ENCODE measurements around the gene CEP112. TPM values are rescaled to one million over a fixed set of nuclear protein-coding genes. Genes with fewer than 3 reads are reported as not detected.

The CEP112 gene
- total and polyA plus RNA-seq, 2 experiments from 2014 or later = 4.0 to 4.3 TPM

DNA sequence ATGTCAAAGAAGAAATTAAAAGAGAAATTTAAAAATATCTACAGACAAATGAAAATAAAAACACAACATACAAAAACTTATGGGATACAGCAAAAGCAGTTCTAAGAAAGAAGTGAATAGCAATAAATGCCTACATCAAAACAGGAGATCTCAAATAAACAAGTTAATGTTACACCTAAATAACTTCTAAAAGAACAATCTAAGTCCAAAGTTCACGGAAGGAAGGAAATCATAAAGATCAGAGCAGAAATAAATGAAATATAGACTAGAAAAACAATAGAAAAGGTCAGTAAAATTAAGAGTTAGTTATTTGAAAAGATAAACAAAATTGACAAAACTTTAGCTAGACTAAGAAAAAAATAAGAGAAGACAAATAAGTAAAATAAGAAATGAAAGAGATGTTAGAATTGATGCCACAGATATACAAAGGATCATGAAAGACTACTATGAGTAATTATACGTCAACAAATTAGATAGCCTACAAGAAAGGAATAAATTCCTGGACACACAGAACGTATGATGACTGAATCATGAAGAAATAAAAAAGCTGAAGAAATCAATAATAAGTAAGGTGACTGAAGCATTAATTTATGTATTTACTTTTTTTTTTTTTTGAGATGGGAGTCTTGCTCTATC is 100.4 kb downstream of the CEP112 start:
- Histone ChIP-seq H3F3A (replicated peaks; ENCODE audit: low read depth) (no peaks in the 10 kb centered on the region), H3K27ac (ENCODE audit: low read depth) (no peak overlapping the region), H3K79me2 (replicated peaks; ENCODE audit: insufficient read depth) (no peaks in the 10 kb centered on the region), H3K4me1 (ENCODE audit: insufficient read depth) (no peaks in the 10 kb centered on the region), H2AFZ (no peak overlapping the region), H4K20me1 (replicated peaks; ENCODE audit: insufficient read depth) (no peaks in the 10 kb centered on the region), H3K9me2 (ENCODE audit: insufficient read depth) (no peaks in the 10 kb centered on the region), H3K36me3 (ENCODE audit: insufficient read depth) (no peaks in the 10 kb centered on the region), H3K4me3 (no peak overlapping the region), H3K4me2 (no peak overlapping the region), H3K27me3 (ENCODE audit: insufficient read depth) (no peaks in the 10 kb centered on the region)
- TF ChIP-seq CTCF (conservative IDR thresholded peaks at IDR 0.05; ENCODE audit: low read depth in 2 of 2) (no peak), JUNB (IDR thresholded peaks at IDR 0.05; ENCODE audit: unreplicated experiment) (no peak), EZH2 (IDR thresholded peaks at IDR 0.05; ENCODE audit: low read depth, unreplicated experiment) (no peak), NANOG (IDR thresholded peaks at IDR 0.05; ENCODE audit: borderline replicate concordance) (no peak), ZNF114 (CRISPR knock-in tag; IDR thresholded peaks at IDR 0.05) (no peak), POLR2AphosphoS5 (IDR thresholded peaks at IDR 0.05; ENCODE audit: low read depth) (no peak), EZH2phosphoT487 (IDR thresholded peaks at IDR 0.05; ENCODE audit: unreplicated experiment) (no peak), ZNF462 (CRISPR knock-in tag; IDR thresholded peaks at IDR 0.05) (no peak), ETS1 (IDR thresholded peaks at IDR 0.05) (no peak), STAT1 (IDR thresholded peaks at IDR 0.05; ENCODE audit: unreplicated experiment) (no peak), CREB1 (CRISPR knock-in tag; IDR thresholded peaks at IDR 0.05; ENCODE audit: low read depth) (no peak), ZNF331 (CRISPR knock-in tag; IDR thresholded peaks at IDR 0.05; ENCODE audit: low read depth) (no peak)
- TF ChIP-seq, protein P1, sequence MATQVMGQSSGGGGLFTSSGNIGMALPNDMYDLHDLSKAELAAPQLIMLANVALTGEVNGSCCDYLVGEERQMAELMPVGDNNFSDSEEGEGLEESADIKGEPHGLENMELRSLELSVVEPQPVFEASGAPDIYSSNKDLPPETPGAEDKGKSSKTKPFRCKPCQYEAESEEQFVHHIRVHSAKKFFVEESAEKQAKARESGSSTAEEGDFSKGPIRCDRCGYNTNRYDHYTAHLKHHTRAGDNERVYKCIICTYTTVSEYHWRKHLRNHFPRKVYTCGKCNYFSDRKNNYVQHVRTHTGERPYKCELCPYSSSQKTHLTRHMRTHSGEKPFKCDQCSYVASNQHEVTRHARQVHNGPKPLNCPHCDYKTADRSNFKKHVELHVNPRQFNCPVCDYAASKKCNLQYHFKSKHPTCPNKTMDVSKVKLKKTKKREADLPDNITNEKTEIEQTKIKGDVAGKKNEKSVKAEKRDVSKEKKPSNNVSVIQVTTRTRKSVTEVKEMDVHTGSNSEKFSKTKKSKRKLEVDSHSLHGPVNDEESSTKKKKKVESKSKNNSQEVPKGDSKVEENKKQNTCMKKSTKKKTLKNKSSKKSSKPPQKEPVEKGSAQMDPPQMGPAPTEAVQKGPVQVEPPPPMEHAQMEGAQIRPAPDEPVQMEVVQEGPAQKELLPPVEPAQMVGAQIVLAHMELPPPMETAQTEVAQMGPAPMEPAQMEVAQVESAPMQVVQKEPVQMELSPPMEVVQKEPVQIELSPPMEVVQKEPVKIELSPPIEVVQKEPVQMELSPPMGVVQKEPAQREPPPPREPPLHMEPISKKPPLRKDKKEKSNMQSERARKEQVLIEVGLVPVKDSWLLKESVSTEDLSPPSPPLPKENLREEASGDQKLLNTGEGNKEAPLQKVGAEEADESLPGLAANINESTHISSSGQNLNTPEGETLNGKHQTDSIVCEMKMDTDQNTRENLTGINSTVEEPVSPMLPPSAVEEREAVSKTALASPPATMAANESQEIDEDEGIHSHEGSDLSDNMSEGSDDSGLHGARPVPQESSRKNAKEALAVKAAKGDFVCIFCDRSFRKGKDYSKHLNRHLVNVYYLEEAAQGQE (IDR thresholded peaks at IDR 0.05; ENCODE audit: unreplicated experiment) = no peak
- Mint-ChIP-seq H3K4me3 (no peak overlapping the region), H3K9me3 (peaks cover 19% of the 10 kb centered on the region), H3K27me3 (ENCODE audit: insufficient read depth, low read depth, poor library complexity) (peaks cover 2% of the 10 kb centered on the region), H3K4me1 (peaks cover 2% of the 10 kb centered on the region; the same call in 1 of the 3 replicates), H3K36me3 (ENCODE audit: low read depth) (peaks cover 10% of the 10 kb centered on the region), H3K27ac (no peak overlapping the region)
- ATAC-seq (no peak), DNase-seq (ENCODE audit: low spot score) (no peak)
